ENCODE measurements around the gene KRTAP19-3. TPM values are rescaled to one million over a fixed set of nuclear protein-coding genes. Genes with fewer than 3 reads are reported as not detected.

Gene KRTAP19-3
- total and polyA plus RNA-seq, 3 donors from 2014 or later = not detected

GRCh38 chr21:30448514-30448913, 43.3 kb downstream of the KRTAP19-3 start:
- H3K36me3 ChIP-seq (ENCODE audit: low read depth, missing control alignments) = no peaks in the 10 kb centered on the region
- 90 to 92% methylated on average over 3 of the region's 3 CpGs for WGBS, 2 donors
- no peaks in the 10 kb centered on the region for H3K4me1 ChIP-seq
- no peak overlapping the region for H3K4me3 ChIP-seq
- H3K27ac ChIP-seq = no peak overlapping the region
- no peak for DNase-seq
- intact Hi-C loops (cut with DNase I; ENCODE audit: low total_unique reads) = no loop called here
- H3K9me3 ChIP-seq = no peaks in the 10 kb centered on the region
- no peaks in the 10 kb centered on the region for H3K27me3 ChIP-seq
- no peak for TF ChIP-seq POLR2A (IDR thresholded peaks at IDR 0.05)

DNA sequence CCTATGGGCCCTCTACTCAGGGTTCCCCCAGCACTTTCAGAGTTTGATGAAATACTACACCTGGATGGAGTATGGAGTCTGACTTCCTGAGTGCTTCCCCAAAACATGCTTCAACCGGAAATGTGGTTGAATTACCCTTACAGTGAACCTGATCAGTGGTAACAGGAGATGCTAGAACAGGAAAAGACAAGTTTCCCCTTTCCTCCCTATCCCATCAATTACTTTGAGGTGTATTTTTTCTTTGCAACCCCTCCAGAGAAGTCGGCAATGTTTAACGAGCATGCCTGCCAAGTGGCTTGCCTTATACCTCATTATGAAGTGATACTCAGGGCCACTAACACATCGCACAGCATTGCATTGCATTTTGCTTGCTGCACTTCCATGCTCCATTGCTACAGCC, 44.8 kb downstream of the KRTAP19-3 start:
- H3K9me3 ChIP-seq = no peaks in the 10 kb centered on the region
- WGBS, 2 donors = 48 to 52% methylated on average over 4 of the region's 4 CpGs
- TF ChIP-seq, protein P1, sequence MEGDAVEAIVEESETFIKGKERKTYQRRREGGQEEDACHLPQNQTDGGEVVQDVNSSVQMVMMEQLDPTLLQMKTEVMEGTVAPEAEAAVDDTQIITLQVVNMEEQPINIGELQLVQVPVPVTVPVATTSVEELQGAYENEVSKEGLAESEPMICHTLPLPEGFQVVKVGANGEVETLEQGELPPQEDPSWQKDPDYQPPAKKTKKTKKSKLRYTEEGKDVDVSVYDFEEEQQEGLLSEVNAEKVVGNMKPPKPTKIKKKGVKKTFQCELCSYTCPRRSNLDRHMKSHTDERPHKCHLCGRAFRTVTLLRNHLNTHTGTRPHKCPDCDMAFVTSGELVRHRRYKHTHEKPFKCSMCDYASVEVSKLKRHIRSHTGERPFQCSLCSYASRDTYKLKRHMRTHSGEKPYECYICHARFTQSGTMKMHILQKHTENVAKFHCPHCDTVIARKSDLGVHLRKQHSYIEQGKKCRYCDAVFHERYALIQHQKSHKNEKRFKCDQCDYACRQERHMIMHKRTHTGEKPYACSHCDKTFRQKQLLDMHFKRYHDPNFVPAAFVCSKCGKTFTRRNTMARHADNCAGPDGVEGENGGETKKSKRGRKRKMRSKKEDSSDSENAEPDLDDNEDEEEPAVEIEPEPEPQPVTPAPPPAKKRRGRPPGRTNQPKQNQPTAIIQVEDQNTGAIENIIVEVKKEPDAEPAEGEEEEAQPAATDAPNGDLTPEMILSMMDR (IDR thresholded peaks at IDR 0.05) = no peak
- no peak for TF ChIP-seq POLR2A (IDR thresholded peaks at IDR 0.05)
- no peak overlapping the region for H3K4me3 ChIP-seq
- DNase-seq = no peak
- H3K4me1 ChIP-seq = no peaks in the 10 kb centered on the region
- no peak overlapping the region for H3K27ac ChIP-seq
- intact Hi-C loops (cut with DNase I; ENCODE audit: low total_unique reads) = no loop called here
- H3K36me3 ChIP-seq (ENCODE audit: low read depth, missing control alignments) = no peaks in the 10 kb centered on the region
- H3K27me3 ChIP-seq = no peaks in the 10 kb centered on the region

DNA sequence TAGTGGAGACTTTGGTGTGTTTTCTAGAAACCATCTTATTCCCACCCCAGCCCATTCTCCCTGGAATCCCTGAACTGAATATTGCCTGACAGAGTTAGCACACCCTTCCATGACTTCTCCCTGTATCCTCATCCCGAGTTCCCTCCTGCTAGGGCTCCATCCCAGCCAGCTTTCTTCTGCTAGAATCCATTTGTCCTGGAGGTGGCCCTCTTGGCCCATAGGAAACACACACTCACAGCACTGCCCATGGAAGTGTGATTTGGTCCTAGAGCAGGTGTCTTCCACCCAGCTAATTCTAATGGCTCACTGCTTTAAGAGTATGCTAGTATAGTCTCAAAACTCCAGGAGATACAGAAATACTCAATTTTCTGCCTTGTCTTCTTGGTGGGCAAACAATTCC, 47.6 kb downstream of the KRTAP19-3 start:
- Histone ChIP-seq H3K4me1 (no peaks in the 10 kb centered on the region), H3K36me3 (ENCODE audit: low read depth, missing control alignments) (no peaks in the 10 kb centered on the region), H3K4me3 (no peak overlapping the region), H3K9me3 (no peaks in the 10 kb centered on the region), H3K27ac (no peak overlapping the region), H3K27me3 (no peaks in the 10 kb centered on the region)
- WGBS, 2 donors = 85 to 95% methylated on average over 1 of the region's 1 CpG
- no peak for DNase-seq
- intact Hi-C loops (cut with DNase I; ENCODE audit: low total_unique reads) = no loop called here
- TF ChIP-seq, protein P1 (IDR thresholded peaks at IDR 0.05) = no peak
- no peak for TF ChIP-seq POLR2A (IDR thresholded peaks at IDR 0.05)

- Histone ChIP-seq H3K27ac (no peak overlapping the region), H3K9me3 (no peaks in the 10 kb centered on the region), H3K36me3 (ENCODE audit: low read depth, missing control alignments) (no peaks in the 10 kb centered on the region), H3K4me1 (no peaks in the 10 kb centered on the region), H3K4me3 (no peak overlapping the region), H3K27me3 (no peaks in the 10 kb centered on the region)
- no peak for DNase-seq
- intact Hi-C loops (cut with DNase I; ENCODE audit: low total_unique reads) = no loop called here
- TF ChIP-seq, protein P1 (IDR thresholded peaks at IDR 0.05) = no peak
- no peak for TF ChIP-seq POLR2A (IDR thresholded peaks at IDR 0.05)
These were observed 48.6 kb downstream of the KRTAP19-3 start for GRCh38 chr21:30443226-30443625.

Small RNA genes within 50 kb of the gene (small RNA-seq; reads per million reads assigned to genes)
- gene AP000567.1 (0 reads per million in 2 donors), gene KRTAP19-10P (0 reads per million in 2 donors), gene KRTAP19-11P (0 reads per million in 2 donors), gene KRTAP19-9P (0 reads per million in 2 donors)

Other genes with a start within 250 kb of the KRTAP19-3 start
- not detected for gene KRTAP24-1, start 209.1 kb downstream of the KRTAP19-3 start, total RNA-seq
- not detected for gene KRTAP24-1, start 209.1 kb downstream of the KRTAP19-3 start, polyA plus RNA-seq (ENCODE audit: insufficient read depth, low read depth, low replicate concordance)
- gene KRTAP25-1, start 202.5 kb downstream of the KRTAP19-3 start, total RNA-seq = not detected
- not detected for gene KRTAP25-1, start 202.5 kb downstream of the KRTAP19-3 start, polyA plus RNA-seq (ENCODE audit: insufficient read depth, low read depth, low replicate concordance)
- gene KRTAP26-1, start 171.7 kb downstream of the KRTAP19-3 start, total RNA-seq = under 1 TPM in 1 of 2 donors, not detected in 1; 0.37 TPM
- not detected for gene KRTAP26-1, start 171.7 kb downstream of the KRTAP19-3 start, polyA plus RNA-seq (ENCODE audit: insufficient read depth, low read depth, low replicate concordance)
- not detected for gene KRTAP27-1, start 154.3 kb downstream of the KRTAP19-3 start, total RNA-seq
- not detected for gene KRTAP27-1, start 154.3 kb downstream of the KRTAP19-3 start, polyA plus RNA-seq (ENCODE audit: insufficient read depth, low read depth, low replicate concordance)
- gene KRTAP23-1, start 143.4 kb downstream of the KRTAP19-3 start, total RNA-seq = not detected
- not detected for gene KRTAP23-1, start 143.4 kb downstream of the KRTAP19-3 start, polyA plus RNA-seq (ENCODE audit: insufficient read depth, low read depth, low replicate concordance)
- gene KRTAP13-2, start 119.7 kb downstream of the KRTAP19-3 start, total RNA-seq = not detected
- not detected for gene KRTAP13-2, start 119.7 kb downstream of the KRTAP19-3 start, polyA plus RNA-seq (ENCODE audit: insufficient read depth, low read depth, low replicate concordance)
- not detected for gene KRTAP13-1, start 96.0 kb downstream of the KRTAP19-3 start, total RNA-seq
- gene KRTAP13-1, start 96.0 kb downstream of the KRTAP19-3 start, polyA plus RNA-seq (ENCODE audit: insufficient read depth, low read depth, low replicate concordance) = not detected
- not detected for gene KRTAP13-3, start 66.1 kb downstream of the KRTAP19-3 start, total RNA-seq
- gene KRTAP13-3, start 66.1 kb downstream of the KRTAP19-3 start, polyA plus RNA-seq (ENCODE audit: insufficient read depth, low read depth, low replicate concordance) = not detected
- gene KRTAP13-4, start 61.8 kb downstream of the KRTAP19-3 start, total RNA-seq = not detected
- not detected for gene KRTAP13-4, start 61.8 kb downstream of the KRTAP19-3 start, polyA plus RNA-seq (ENCODE audit: insufficient read depth, low read depth, low replicate concordance)
- gene KRTAP15-1, start 51.7 kb downstream of the KRTAP19-3 start, total RNA-seq = not detected
- not detected for gene KRTAP15-1, start 51.7 kb downstream of the KRTAP19-3 start, polyA plus RNA-seq (ENCODE audit: insufficient read depth, low read depth, low replicate concordance)
- not detected for gene KRTAP19-1, start 11.6 kb downstream of the KRTAP19-3 start, total RNA-seq
- gene KRTAP19-1, start 11.6 kb downstream of the KRTAP19-3 start, polyA plus RNA-seq (ENCODE audit: insufficient read depth, low read depth, low replicate concordance) = not detected
- not detected for gene KRTAP19-2, start 4.6 kb downstream of the KRTAP19-3 start, total RNA-seq
- gene KRTAP19-2, start 4.6 kb downstream of the KRTAP19-3 start, polyA plus RNA-seq (ENCODE audit: insufficient read depth, low read depth, low replicate concordance) = not detected
- gene KRTAP19-4, start 5.2 kb upstream of the KRTAP19-3 start, total RNA-seq = not detected
- not detected for gene KRTAP19-4, start 5.2 kb upstream of the KRTAP19-3 start, polyA plus RNA-seq (ENCODE audit: insufficient read depth, low read depth, low replicate concordance)
- not detected for gene KRTAP19-5, start 10.1 kb upstream of the KRTAP19-3 start, total RNA-seq
- gene KRTAP19-5, start 10.1 kb upstream of the KRTAP19-3 start, polyA plus RNA-seq (ENCODE audit: insufficient read depth, low read depth, low replicate concordance) = not detected
- gene KRTAP19-6, start 49.9 kb upstream of the KRTAP19-3 start, total RNA-seq = not detected
- gene KRTAP19-6, start 49.9 kb upstream of the KRTAP19-3 start, polyA plus RNA-seq (ENCODE audit: insufficient read depth, low read depth, low replicate concordance) = not detected
- not detected for gene KRTAP19-7, start 69.3 kb upstream of the KRTAP19-3 start, total RNA-seq
- gene KRTAP19-7, start 69.3 kb upstream of the KRTAP19-3 start, polyA plus RNA-seq (ENCODE audit: insufficient read depth, low read depth, low replicate concordance) = not detected
- gene KRTAP22-2, start 98.4 kb upstream of the KRTAP19-3 start, total RNA-seq = not detected
- not detected for gene KRTAP22-2, start 98.4 kb upstream of the KRTAP19-3 start, polyA plus RNA-seq (ENCODE audit: insufficient read depth, low read depth, low replicate concordance)
- gene KRTAP6-3, start 100.4 kb upstream of the KRTAP19-3 start, total RNA-seq = 1 to 10 TPM in 1 of 2 donors, under 1 TPM in 1; 0.99 to 1.3 TPM
- gene KRTAP6-3, start 100.4 kb upstream of the KRTAP19-3 start, polyA plus RNA-seq (ENCODE audit: insufficient read depth, low read depth, low replicate concordance) = not detected
- not detected for gene KRTAP6-2, start 106.9 kb upstream of the KRTAP19-3 start, total RNA-seq
- not detected for gene KRTAP6-2, start 106.9 kb upstream of the KRTAP19-3 start, polyA plus RNA-seq (ENCODE audit: insufficient read depth, low read depth, low replicate concordance)
- gene KRTAP22-1, start 109.1 kb upstream of the KRTAP19-3 start, total RNA-seq = not detected
- gene KRTAP22-1, start 109.1 kb upstream of the KRTAP19-3 start, polyA plus RNA-seq (ENCODE audit: insufficient read depth, low read depth, low replicate concordance) = not detected
- not detected for gene KRTAP6-1, start 121.9 kb upstream of the KRTAP19-3 start, total RNA-seq
- not detected for gene KRTAP6-1, start 121.9 kb upstream of the KRTAP19-3 start, polyA plus RNA-seq (ENCODE audit: insufficient read depth, low read depth, low replicate concordance)
- gene KRTAP20-1, start 124.4 kb upstream of the KRTAP19-3 start, total RNA-seq = not detected
- not detected for gene KRTAP20-1, start 124.4 kb upstream of the KRTAP19-3 start, polyA plus RNA-seq (ENCODE audit: insufficient read depth, low read depth, low replicate concordance)
- gene KRTAP20-4, start 128.6 kb upstream of the KRTAP19-3 start, total RNA-seq = not detected
- gene KRTAP20-4, start 128.6 kb upstream of the KRTAP19-3 start, polyA plus RNA-seq (ENCODE audit: insufficient read depth, low read depth, low replicate concordance) = not detected
- gene KRTAP20-2, start 143.2 kb upstream of the KRTAP19-3 start, total RNA-seq = not detected
- gene KRTAP20-2, start 143.2 kb upstream of the KRTAP19-3 start, polyA plus RNA-seq (ENCODE audit: insufficient read depth, low read depth, low replicate concordance) = not detected
- not detected for gene KRTAP20-3, start 150.9 kb upstream of the KRTAP19-3 start, total RNA-seq
- not detected for gene KRTAP20-3, start 150.9 kb upstream of the KRTAP19-3 start, polyA plus RNA-seq (ENCODE audit: insufficient read depth, low read depth, low replicate concordance)
- not detected for gene KRTAP21-3, start 226.8 kb upstream of the KRTAP19-3 start, total RNA-seq
- gene KRTAP21-3, start 226.8 kb upstream of the KRTAP19-3 start, polyA plus RNA-seq (ENCODE audit: insufficient read depth, low read depth, low replicate concordance) = not detected

Data from testis (tissue), 3 donors.